GM18907 (cell line): ENCODE data around the gene TBC1D14.

ENCODE experiments used
- ATAC-seq: cut with Tn5 transposase; IDR thresholded peaks from one replicate; pipeline ENCODE4 v1.9.1; 2021; ENCODE audit warnings: mild to moderate bottlenecking, moderate library complexity; ENCODE audit not compliant: unreplicated experiment

The TBC1D14 gene

DNA sequence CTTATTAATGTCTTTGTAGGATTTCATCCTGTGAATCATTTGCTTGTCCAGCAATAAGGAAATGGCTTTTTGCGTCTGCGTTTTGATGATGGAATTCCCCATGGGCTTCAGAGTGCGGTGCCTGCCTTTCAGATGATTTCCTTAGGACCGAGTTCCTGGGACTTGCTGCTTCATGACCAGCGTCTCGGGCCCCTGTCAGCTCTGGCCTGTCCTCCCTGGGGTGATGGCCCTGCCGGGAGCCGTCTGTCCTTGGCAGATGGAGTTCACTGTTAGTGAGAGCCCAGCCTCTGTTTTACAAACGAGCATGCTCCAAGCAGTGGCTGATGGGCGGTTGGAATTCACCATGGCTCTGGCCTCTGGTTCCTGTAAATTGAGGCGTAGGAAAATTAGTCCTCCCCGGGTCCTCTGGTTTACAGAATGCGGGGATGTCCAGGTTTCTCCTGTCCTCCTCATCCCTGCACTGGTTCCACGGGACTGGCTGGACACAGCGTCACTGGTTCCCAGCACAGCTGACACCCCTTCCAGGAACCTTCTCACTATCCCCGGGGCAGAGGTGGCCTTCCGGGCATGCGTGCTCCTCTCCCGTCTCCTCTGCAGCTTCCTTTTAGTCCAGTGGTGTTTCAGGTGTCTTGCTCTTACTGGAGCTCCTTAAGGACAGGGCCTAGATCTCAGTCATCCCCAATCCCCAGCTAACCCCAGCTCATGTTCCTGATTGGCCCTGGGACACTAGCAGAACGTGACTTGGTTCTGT lies 34.9 kb downstream of the TBC1D14 start:
- no peak for ATAC-seq

GRCh38 chr4:6945052-6945409 lies 35.4 kb downstream of the TBC1D14 start:
- ATAC-seq = no peak

GRCh38 chr4:6946497-6946896 lies 36.9 kb downstream of the TBC1D14 start:
- ATAC-seq = no peak

- ATAC-seq = no peak
Observed at GRCh38 chr4:6948134-6948460, 38.5 kb downstream of the TBC1D14 start.

- ATAC-seq = no peak
Observed at GRCh38 chr4:6951880-6952381, 42.3 kb downstream of the TBC1D14 start.

DNA sequence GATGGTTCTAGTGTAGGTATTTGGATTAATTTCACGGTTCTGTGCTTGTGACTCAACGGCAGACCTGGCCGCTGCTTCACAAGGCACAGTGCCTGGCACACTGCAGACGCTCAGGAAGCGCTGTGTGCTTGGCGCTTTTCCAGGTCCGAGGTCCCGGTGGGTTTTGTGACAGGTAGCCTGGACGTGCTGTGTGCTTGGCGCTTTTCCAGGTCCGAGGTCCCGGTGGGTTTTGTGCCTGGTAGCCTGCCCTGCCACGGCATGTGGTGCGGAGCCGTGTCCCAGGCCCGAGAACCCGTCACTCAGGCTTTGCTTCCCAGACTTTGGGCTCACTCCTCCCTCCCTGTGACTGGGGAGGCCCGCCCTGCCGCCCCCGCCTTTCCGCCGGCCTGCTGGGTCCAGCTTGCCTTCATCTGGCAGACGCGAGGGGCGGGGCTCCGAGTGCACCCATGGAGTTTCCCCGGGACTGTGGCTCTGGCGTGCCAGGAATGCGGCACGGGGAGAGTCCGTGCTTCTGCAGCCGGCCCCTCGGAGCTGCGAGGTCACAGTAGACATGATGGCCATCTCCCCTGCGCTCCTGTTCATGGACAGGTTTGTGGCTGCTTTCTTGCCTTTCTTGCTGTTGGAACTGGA lies 44.2 kb downstream of the TBC1D14 start:
- no peak for ATAC-seq

DNA sequence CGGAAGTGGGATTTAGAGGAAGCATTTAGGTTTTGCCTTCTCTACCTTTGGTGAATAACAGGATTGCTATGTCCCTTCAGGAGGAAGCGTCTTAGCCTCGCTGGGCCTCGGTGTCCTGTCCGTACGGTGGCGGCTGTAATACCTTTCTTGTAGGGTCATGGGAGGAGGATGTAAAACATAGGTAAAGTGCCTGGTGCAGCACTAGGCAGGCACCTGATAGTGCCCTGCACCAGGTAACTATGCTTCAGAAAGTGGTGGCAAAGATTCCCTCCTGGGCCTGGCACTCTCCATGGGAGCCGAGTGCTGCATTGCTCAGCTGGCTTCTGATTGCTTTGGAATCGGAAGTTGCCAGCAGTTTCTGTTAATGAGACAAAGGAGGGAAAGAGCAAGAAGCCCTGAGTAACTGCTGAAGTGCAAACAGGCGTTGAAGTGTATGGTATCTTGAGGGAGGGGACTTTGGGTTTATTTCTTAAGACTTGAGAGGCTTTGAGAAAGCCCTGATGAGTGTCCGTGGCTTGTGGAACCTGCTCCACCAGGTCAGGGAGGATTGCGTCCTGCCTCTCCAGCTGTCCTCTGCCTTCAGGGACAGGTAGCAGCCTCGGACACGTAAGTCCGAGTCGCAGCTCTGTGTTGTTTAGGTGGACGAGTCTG lies 45.8 kb downstream of the TBC1D14 start:
- ATAC-seq = no peak

DNA sequence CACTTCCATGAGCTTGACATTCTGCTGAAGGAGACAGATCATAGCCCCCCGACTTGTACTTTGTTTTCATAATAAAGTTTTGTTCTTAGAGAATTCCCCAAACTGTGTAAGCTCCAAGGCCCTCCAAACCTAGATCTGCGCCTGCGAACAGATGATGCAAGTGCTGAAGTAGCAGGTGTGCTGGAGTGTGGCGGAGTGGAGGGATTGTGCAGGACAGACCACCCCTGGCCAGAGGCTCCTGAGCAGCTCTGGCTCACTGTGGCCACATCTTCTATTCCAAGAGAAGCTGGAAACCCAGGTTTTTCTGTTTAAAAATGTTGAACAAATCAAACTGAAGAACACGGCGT lies 46.4 kb downstream of the TBC1D14 start:
- no peak for ATAC-seq

- no peak for ATAC-seq
Observed at GRCh38 chr4:6956434-6957147, 47.0 kb downstream of the TBC1D14 start.

DNA sequence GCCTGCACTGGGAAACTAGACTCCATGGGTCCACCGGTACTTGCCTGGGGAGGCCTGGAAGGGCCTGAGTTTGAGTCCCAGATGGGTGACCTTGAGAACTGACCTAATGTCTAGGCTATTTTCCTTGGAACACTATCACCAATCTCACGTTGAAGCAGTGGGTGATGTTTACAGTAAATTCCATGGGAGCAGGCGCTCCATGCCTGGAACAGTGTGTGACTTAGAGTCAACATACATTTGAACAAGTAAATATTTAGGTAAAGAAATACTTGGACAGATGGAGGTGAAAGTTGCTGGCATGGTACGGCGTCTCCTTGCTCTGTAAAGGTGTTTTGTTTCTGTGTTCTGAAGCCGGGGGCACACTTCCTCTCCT lies 47.5 kb downstream of the TBC1D14 start:
- ATAC-seq = no peak

- no peak for ATAC-seq
Observed at GRCh38 chr4:6957994-6958393, 48.4 kb downstream of the TBC1D14 start.

DNA sequence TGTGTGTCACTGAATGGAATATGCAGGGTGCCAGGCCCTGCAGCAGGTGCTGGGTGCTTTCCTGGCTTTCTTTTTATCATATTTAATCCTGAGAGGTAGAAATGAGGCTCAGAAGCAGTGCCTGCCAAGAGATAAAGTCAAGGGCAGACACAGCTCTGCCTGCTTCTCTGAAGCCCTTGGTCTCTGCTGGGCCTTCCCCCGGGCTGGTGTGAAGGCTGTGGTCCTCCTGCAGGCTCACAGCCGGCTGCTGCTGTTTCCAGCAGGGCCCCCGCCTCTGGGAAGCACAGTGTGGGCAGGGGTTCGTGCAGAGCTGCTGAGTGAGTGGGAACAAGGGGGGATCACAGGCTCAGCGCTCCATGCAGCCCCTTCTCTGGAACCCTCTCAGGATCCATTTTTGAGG lies 49.6 kb downstream of the TBC1D14 start:
- no peak for ATAC-seq

- no peak for ATAC-seq
Observed at GRCh38 chr4:6960154-6960553, 50.5 kb downstream of the TBC1D14 start.

DNA sequence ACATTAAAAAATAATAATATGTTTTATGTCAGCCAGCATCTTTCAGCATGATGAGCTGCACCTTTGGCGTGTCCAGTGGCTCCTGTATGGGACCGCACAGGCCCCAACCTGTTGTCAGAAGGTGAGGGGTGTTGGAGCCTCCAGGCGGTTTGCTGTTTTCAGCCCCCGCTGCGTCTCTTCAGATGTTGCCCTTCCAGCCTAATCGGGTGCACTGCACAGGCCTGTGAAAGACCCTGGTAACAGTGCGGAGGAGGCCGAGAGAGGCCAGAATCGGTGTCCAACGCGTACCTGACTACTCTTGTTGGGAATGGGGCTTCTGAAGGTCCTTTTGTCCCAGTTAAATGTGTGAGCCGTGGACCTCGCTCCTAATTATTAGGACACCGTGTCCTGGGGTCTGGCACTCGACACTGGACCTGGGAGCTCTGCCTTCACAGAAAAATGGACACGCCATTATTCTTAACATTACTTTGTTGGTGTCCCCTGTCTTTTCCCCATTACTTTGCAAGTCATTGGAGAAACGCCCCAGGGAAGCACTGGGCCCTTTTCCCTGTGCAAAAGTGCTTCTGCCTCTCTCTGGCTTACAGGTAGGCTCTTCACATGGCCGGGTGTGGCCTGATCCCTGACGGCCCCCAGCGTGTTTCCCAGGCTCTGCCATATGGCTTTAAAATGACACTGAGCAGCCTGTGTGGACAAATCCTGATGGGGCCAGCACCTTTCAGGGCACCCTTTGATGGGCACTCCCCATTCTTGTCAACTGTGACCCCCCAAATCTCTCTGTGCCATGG lies 51.2 kb downstream of the TBC1D14 start:
- ATAC-seq = no peak

- no peak for ATAC-seq
Observed at GRCh38 chr4:6961496-6962210, 52.0 kb downstream of the TBC1D14 start.

DNA sequence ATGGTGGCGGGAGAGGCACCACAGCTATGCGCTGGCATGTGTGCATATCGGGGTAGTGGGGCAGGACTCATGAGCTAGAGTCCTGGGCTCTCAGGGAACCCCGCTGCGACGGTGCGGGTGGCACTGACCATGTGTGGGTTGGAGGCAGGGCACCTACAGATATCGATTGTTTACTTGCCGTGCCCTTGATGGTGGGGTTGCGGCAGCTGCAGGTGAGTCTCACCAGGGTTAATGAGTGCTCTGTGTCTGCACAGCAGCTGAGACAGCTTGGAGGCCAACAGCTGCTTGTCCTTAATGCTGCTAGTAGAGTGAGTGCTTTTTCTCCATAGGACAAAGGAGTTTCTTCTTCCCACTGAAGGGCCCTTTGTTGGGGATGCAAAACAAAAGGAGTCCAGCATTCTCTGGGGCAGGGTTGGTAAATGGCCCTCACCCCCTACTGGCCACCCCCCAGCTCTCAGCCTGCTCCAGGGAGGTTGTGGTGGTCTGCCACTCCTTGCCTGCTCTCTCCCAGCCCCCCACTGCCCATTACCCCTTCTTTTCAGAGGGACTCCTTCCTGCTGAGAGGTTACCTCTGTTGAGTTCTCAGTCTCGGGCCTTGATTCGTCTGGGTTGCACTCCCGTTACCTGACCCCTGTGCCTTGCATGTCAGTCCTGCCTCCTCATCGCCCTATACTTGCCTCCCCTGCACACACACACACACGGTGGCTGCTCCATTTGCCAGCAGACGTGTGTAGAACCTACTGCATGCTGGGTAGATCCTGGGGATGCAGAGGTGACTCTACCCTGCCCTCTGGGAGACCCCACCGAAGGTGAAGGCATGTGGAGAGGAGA lies 52.8 kb downstream of the TBC1D14 start:
- ATAC-seq = no peak

GRCh38 chr4:6963139-6963611 lies 53.5 kb downstream of the TBC1D14 start:
- no peak for ATAC-seq

DNA sequence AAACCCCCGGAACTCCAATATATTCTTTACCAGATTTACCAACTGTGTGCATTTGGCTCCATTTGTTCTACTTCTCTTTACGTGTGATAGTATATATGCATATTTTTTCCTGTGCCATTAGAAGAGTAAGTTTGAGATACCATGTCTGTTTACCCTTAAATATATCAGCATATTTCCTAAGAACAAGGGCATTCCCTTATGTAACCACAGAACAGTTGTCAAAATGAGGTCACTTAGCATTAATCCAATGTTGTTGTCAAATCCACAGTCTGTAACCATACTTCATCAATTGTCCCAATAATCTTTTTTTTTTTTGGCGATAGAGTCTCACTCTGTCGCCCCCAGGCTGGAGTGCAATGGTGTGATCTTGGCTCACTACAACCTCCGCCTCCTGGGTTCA lies 55.2 kb downstream of the TBC1D14 start:
- no peak for ATAC-seq

GRCh38 chr4:6965329-6965728 lies 55.7 kb downstream of the TBC1D14 start:
- ATAC-seq = no peak
